ENCODE data around the gene IFT88.

IFT88 gene

DNA sequence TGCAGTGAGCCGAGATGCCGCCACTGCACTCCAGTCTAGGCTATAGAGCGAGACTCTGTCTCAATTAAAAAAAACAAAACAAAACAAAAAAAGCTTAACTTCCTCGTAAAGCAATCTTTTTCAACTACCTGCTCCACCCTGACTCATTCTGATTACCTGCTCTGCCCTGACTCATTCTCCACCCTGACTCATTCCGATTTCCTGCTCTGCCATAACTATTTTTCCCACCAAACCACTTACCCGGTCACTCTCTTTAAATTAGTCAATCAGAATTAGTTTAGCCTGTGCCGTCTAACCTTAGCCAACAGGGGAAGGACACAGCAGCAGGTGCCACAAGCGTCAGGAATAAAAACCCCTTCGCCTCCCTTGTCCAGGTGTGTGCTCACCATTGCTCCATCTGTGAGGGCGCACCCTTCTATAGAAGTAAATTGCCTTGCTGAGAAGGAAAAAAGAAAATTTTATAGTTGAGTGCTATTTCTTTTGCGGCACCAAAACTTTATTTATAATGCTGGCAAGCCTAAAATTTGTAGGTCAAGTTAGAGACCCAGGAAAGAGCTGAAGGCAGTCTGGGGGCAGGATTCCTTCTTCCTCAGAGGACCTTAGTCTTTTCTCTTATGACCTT lies 1.7 kb upstream of the IFT88 start:
- DNase-seq (ENCODE audit: low read depth): no peak

- no peak for DNase-seq (ENCODE audit: low read depth)
Measured at GRCh38 chr13:20566468-20566897, 474 bp upstream of the IFT88 start.

- no peak for DNase-seq (ENCODE audit: low read depth)
Measured at GRCh38 chr13:20567881-20568528, 1.0 kb downstream of the IFT88 start.

DNA sequence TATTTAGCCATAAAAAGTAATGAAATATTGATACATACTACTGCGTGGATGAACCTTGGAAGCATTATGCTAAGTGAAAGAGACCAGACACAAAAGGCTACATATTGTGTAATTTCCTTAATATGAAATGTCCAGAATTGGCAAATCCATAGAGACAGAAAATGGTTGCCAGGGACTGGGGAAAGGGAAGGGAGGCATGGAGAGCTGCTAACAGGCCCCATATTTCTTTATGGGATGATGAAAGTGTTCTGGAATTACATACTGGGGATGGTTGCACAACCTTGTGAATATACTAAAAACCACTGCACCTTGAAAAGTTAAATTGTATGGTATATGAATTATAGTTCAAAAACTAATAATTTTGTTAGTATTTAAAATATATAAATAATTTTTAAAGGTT lies 3.6 kb downstream of the IFT88 start:
- DNase-seq (ENCODE audit: low read depth): no peak

DNA sequence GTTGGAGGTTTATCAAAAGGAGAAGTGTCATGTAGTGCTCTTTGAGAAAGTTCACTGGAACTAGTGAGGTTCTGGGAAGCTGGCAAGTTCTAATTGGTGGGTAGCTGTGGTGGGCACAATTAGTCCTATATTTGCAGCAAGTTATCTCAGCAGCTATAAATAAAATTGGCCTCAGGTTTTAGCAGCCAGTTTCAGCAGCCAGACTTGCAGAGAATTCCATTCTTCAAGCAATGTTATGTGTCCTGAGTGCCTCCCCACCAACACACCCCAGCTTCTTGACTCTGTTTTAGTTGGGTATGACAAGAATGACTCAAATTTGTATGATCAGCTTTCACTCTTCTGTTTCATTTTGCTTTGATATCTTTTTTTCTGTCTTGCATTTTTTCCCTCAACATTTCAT lies 4.7 kb downstream of the IFT88 start:
- no peak for DNase-seq (ENCODE audit: low read depth)

GRCh38 chr13:20573186-20573585 lies 6.2 kb downstream of the IFT88 start:
- DNase-seq (ENCODE audit: low read depth): no peak

GRCh38 chr13:20573636-20574035 lies 6.7 kb downstream of the IFT88 start:
- DNase-seq (ENCODE audit: low read depth): no peak

DNA sequence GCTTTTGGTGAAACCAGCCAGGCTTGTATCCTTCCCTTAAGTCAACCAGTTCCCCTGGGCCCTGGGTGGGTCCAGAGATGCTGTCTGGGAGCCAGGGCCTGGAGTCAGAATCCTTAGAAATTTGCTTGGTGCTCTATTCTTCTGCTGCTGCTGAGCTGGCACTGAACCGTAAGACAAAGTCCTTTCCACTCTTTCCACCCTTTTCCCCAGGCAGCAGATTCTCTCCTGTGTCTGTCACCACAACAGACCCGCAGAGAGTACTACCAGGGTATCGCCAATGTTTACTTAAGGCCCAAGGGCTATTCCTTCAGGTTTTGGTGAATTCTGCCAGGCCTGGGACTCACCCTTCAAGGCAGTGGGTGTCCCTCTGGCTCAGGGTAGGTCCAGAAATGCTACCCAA lies 12.2 kb downstream of the IFT88 start:
- DNase-seq (ENCODE audit: low read depth): no peak

- no peak for DNase-seq (ENCODE audit: low read depth)
Measured at GRCh38 chr13:20580257-20580656, 13.3 kb downstream of the IFT88 start.

DNA sequence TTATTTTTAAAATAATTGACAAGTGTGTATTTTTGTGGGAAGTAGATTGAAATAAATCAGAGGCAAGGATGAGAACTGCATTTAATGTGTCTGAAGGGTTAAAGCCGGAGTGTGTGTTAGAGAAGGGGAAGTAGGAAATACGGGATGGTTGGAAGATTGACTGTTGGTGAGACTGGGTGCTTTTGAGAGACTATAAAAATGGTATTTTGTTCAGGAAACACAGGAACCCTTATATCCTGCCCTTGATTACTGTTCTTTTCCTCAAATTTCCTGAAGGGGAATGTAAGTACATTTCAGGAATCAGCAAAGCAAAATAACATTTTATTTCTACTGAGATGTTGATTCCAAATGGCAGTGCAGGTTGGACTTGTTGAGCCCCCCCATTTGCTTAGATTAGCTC lies 15.1 kb downstream of the IFT88 start:
- DNase-seq (ENCODE audit: low read depth): no peak

DNA sequence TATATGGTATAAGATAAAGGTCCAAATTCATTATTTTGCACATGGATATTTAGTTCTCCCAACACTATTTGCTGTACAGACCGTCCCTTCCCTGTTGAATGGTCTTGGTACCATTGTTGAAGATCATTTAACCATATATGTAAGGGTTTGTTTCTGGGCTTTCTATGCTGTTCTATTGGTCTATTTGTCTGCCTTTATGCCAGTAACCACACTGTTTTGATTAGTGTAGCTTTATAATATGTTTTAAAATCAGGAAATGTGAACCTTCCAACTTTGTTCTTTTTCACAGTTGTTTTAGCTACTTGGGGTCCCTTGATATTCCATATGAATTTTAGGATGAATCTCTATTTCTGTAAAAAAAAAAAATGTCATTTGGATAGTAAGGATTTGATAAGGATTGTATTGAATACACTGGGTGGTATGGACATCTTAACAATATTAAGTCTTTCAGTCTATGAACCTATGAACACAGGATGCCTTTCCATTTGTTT lies 16.9 kb downstream of the IFT88 start:
- no peak for DNase-seq (ENCODE audit: low read depth)

DNA sequence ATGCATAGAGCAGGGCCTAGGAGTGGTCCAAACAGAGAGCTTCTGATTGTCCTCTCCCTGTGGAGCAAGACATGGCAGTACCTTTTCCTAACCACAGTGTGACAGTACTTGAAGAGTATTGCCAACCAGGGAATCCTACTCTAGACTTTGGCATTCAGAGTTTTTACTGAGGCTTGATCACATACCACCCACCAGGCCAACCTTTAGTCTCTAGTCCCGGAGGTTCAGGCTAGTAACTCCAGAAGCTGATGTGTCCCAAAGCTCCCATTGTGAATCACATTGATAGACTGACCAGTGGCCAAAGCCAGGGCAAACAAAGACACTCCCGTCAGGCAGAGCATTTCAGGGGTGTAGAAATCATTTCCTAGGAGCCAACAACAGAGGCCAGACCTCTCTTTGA lies 18.4 kb downstream of the IFT88 start:
- no peak for DNase-seq (ENCODE audit: low read depth)

DNA sequence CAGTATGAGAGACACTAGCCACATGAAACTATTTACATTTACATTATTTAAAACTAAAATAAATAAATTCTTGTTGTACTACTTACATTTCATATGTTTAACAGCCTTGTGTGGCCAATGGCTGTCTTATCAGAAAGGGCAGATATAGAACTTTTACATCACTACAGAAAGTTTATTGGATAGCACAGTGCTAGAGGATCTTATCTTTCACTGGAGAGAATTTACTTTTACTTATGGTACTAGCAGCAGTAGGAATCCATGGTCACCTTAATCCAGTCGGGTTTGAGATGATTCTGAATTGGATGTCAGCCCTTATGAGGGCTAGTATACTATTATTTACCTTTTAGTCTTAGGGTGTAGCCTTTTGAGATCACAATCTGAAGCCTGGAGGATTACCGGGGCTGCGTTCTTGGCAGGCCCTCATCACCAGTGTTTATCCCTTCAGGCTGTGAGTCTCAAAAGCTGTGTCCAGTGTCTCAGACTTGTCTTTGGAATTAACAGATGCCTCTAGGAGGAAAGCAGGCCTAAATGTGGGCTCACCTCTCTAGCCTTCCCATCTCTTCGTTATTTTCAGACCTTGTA lies 21.7 kb downstream of the IFT88 start:
- DNase-seq (ENCODE audit: low read depth): no peak

DNA sequence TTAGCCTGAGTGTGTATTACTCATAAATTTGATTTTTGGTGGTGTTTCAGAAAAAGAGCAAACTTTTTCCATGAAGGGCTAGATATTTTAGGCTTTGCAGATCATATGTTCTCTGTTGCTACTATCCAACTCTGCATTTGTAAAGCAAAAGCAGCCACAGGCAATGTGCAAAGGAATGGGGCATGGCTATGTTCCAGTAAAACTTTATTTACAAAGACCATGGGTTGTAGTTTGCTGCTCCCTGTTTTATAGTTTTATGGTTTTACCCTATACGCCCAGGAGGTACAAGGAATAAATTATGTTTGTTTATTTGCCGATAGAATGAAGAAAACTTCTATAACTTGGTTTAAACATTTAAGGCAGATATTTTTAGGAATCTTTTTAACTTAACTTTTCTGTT lies 23.6 kb downstream of the IFT88 start:
- DNase-seq (ENCODE audit: low read depth): no peak

DNA sequence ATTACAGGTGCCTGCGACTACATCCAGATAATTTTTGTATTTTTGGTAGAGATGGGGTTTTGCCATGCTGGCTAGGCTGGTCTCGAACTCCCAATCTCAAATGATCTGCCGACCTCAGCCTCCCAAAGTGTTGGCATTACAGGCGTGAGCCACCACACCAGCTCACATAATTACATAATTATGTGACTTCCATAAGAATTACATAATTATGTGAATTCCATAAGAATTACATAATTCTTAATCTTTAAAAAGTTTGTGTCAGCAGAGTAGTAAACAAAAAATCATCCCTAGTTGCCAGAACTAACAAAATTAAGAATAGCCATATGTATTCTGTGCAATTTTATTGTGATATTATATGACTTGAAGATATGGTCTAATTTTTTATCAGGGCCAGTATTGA lies 25.6 kb downstream of the IFT88 start:
- no peak for DNase-seq (ENCODE audit: low read depth)

DNA sequence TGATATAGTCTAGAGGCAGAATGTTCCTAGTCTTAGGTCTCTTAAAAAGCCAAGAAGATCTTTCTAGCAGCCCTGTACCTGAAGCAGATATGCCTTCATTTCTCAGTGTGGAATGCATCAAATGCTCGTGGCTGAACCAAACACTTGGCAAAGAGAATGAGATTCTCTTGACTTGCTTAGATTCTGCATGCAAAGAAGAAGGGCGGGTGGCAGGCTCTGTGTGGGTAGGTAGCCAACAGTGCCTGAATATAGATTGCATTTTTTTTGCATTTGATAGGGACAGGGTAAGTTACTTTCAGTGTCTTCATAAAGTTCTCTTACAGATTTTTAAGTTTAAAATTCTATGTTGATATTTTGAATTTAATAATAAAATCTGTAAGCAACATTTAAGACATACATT lies 27.3 kb downstream of the IFT88 start:
- no peak for DNase-seq (ENCODE audit: low read depth)

DNA sequence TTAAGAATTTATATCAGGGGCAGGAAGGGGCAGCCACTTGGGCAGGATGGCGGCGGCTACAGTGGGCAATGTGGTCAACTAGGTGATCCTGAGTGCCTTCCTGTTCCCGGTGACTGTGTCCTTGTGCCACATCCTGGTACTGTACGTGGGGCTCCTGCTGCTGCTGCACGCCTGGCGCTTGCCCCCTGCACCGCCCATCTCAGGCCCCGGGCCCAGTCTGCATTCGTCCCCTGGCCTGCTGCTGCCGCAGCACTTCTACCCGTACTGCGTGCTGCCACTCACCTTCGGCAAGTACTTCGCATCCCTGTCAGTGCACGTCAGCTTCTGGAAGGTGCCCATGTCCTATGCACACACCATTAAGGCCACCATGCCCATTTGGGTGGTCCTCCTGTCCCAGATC lies 40.1 kb downstream of the IFT88 start:
- no peak for DNase-seq (ENCODE audit: low read depth)

- no peak for DNase-seq (ENCODE audit: low read depth)
Measured at GRCh38 chr13:20608438-20609020, 41.6 kb downstream of the IFT88 start.

- DNase-seq (ENCODE audit: low read depth): no peak
Measured at GRCh38 chr13:20609145-20609544, 42.2 kb downstream of the IFT88 start.

- no peak for DNase-seq (ENCODE audit: low read depth)
Measured at GRCh38 chr13:20610006-20610405, 43.0 kb downstream of the IFT88 start.

- DNase-seq (ENCODE audit: low read depth): no peak
Measured at GRCh38 chr13:20616059-20616797, 49.3 kb downstream of the IFT88 start.

GRCh38 chr13:20623000-20623399 lies 56.0 kb downstream of the IFT88 start:
- DNase-seq (ENCODE audit: low read depth): no peak

DNA sequence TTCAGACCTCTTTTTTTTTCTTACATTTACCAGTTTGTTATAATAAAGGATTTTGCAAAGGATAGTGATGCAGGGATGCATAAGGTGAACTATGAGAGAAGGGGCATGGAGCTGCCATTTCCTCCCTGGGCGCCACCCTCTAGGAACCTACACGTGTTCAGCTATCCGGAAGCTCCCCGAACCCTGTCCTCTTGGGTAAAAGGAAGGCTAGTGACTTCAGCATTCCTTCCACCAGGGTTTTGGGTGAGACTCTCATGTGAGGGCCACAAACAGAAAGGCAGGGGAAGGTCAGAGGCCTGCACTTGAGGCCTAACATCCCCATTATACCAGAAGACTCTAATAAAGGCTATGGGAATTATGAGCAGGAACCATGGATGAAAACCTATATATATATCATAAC lies 57.3 kb downstream of the IFT88 start:
- DNase-seq (ENCODE audit: low read depth): no peak
